HepG2 (cell line): ENCODE measurements around the gene ASIC2. TPM values are rescaled to one million over a fixed set of nuclear protein-coding genes. Genes with fewer than 3 reads are reported as not detected.

Source experiments
- ATAC-seq: fragments of 200-7000 bp; cut with Tn5 transposase; 3 replicates; pipeline ENCODE4 v1.9.1; 2020; ENCODE audit warnings: mild to moderate bottlenecking, moderate library complexity
- BruUV-seq: library from RNA; stranded (reverse); fragments of 400-500 nt; replicated peaks from 2 replicates; lab custom pipeline; 2021; lab: Mats Ljungman, UMichigan
- CTCF ChIA-PET: fragments of 300-600 bp; formaldehyde crosslinking; extraction: SDS; loops from one replicate; lab custom pipeline; 2021; ENCODE audit warnings: low total read pairs, inconsistent platforms, low intra/inter-chr PET ratio; lab: Yijun Ruan, JAX
- POLR2A ChIA-PET: fragments of 350-600 bp; sonication (Branson Sonifier 250); formaldehyde crosslinking; loops from one replicate; lab custom pipeline; 2020; ENCODE audit warnings: antibody characterized with exemption, inconsistent platforms; lab: Yijun Ruan, JAX
- DNase-seq: peaks from one replicate; pipeline ENCODE4 v3.0.0-alpha.2; 2015; ENCODE audit warnings: low spot score
- FAIRE-seq: peaks from 3 replicates; lab custom pipeline; 2011; peaks lifted over from hg19 to GRCh38; lab: Jason Lieb, UNC
- H2AFZ ChIP-seq: one replicate; pipeline ENCODE4 v1.6.1; 2011; ENCODE audit warnings: low read length, inconsistent platforms
- H3K27ac ChIP-seq: fragments of 300-600 bp; 3 replicates; pipeline ENCODE4 v1.8.0; 2011; ENCODE audit warnings: mixed run types, mild to moderate bottlenecking, mixed read lengths, low read length, inconsistent platforms; ENCODE audit not compliant: insufficient read depth; ENCODE audit errors: extremely low read length
- H3K27me3 ChIP-seq, 2 experiments: fragments of 200-600 bp in 1 of 2; 2 replicates in 1 of 2; 3 replicates in 1 of 2; pipeline versions ENCODE4 v1.6.0 to v1.8.0; 2011; ENCODE audit warnings: low read length in 2 of 2, mild to moderate bottlenecking in 2 of 2, moderate library complexity in 2 of 2, inconsistent platforms in 1 of 2; ENCODE audit not compliant: insufficient read depth in 2 of 2, control insufficient read depth in 1 of 2
- H3K36me3 ChIP-seq, 2 experiments: fragments of 200-600 bp in 1 of 2; replicated peaks in 1 of 2; 2 replicates in 1 of 2; 3 replicates in 1 of 2; pipeline versions ENCODE4 v1.5.1 to v1.8.0; 2011; ENCODE audit warnings: low read length in 2 of 2, inconsistent platforms in 1 of 2; ENCODE audit not compliant: insufficient read depth in 2 of 2, control insufficient read depth in 1 of 2
- H3K4me1 ChIP-seq: 2 replicates; pipeline ENCODE4 v1.5.1; 2012; ENCODE audit warnings: low read length, inconsistent platforms; ENCODE audit not compliant: insufficient read depth
- H3K4me2 ChIP-seq: 2 replicates; pipeline ENCODE4 v1.6.0; 2011; ENCODE audit warnings: low read depth, low read length, inconsistent platforms
- H3K4me3 ChIP-seq, 3 experiments: fragments of 200-600 bp in 1 of 3; sonication (generic), shearing (Covaris generic) in 1 of 3; replicated peaks in 1 of 3; 2 replicates each; pipeline ENCODE4 v1.5.1; 2011 to 2016; ENCODE audit warnings: low read length in 3 of 3, inconsistent platforms in 2 of 3, low read depth in 2 of 3, mild to moderate bottlenecking in 2 of 3, control low read depth in 1 of 3, mixed read lengths in 1 of 3; ENCODE audit not compliant: insufficient read depth in 1 of 3
- H3K79me2 ChIP-seq: one replicate; pipeline ENCODE4 v1.6.1; 2011; ENCODE audit warnings: low read length, inconsistent platforms; ENCODE audit not compliant: insufficient read depth
- H3K9ac ChIP-seq: 2 replicates; pipeline ENCODE4 v1.6.0; 2011; ENCODE audit warnings: mild to moderate bottlenecking, low read depth, low read length, inconsistent platforms; ENCODE audit not compliant: insufficient read depth
- H3K9me3 ChIP-seq: 2 replicates; pipeline ENCODE4 v1.5.1; 2012; ENCODE audit warnings: mild to moderate bottlenecking, low read length
- H4K20me1 ChIP-seq: 2 replicates; pipeline ENCODE4 v1.6.0; 2011; ENCODE audit warnings: inconsistent platforms, mild to moderate bottlenecking, low read length, moderate library complexity; ENCODE audit not compliant: insufficient read depth
- ARNTL ChIP-seq: sonication (generic); formaldehyde crosslinking; IDR thresholded peaks from 2 replicates; pipeline ENCODE4 v1.4.0; 2020; ENCODE audit warnings: mild to moderate bottlenecking, missing genetic modification reagents
- ASH2L ChIP-seq: fragments of 300-600, 200-600 bp; sonication (generic); IDR thresholded peaks from 2 replicates; pipeline ENCODE4 v1.7.0; 2017; ENCODE audit warnings: low read depth, mild to moderate bottlenecking, moderate library complexity, mixed read lengths, low read length; ENCODE audit not compliant: insufficient read length
- CENPT ChIP-seq: sonication (generic); formaldehyde crosslinking; IDR thresholded peaks from 2 replicates; pipeline ENCODE4 v1.8.0; 2022; ENCODE audit warnings: low read depth, mild to moderate bottlenecking, moderate library complexity, missing genetic modification reagents
- GABPA ChIP-seq, 2 experiments: IDR thresholded peaks; 2 replicates each; pipeline ENCODE4 v1.6.1; 2011 to 2016; ENCODE audit warnings: low read depth in 2 of 2, low read length in 1 of 2, missing biosample characterization in 1 of 2, missing genetic modification characterization in 1 of 2
- GTF3A ChIP-seq: sonication (generic); formaldehyde crosslinking; conservative IDR thresholded peaks from 2 replicates; pipeline ENCODE4 v1.4.0; 2020; ENCODE audit warnings: mild to moderate bottlenecking, missing genetic modification reagents
- HIVEP1 ChIP-seq: sonication (generic); formaldehyde crosslinking; IDR thresholded peaks from 2 replicates; pipeline ENCODE4 v1.4.0; 2020; ENCODE audit warnings: mild to moderate bottlenecking, missing genetic modification reagents
- JUNB ChIP-seq: sonication (generic); formaldehyde crosslinking; IDR thresholded peaks from 2 replicates; pipeline ENCODE4 v1.8.0; 2022; ENCODE audit warnings: missing genetic modification reagents, mild to moderate bottlenecking, borderline replicate concordance
- MAF1 ChIP-seq: sonication (generic); formaldehyde crosslinking; IDR thresholded peaks from 2 replicates; pipeline ENCODE4 v1.5.0; 2020; ENCODE audit warnings: missing genetic modification reagents, borderline replicate concordance
- MAFG ChIP-seq: sonication (generic); formaldehyde crosslinking; IDR thresholded peaks from 2 replicates; pipeline ENCODE4 v1.5.1; 2020; ENCODE audit warnings: mild to moderate bottlenecking, missing genetic modification reagents
- MED1 ChIP-seq: sonication (generic); formaldehyde crosslinking; IDR thresholded peaks from 2 replicates; pipeline ENCODE4 v1.4.0; 2020; ENCODE audit warnings: missing genetic modification reagents
- NFE2L2 ChIP-seq: fragments of 150-350 bp; IDR thresholded peaks from 2 replicates; pipeline ENCODE4 v1.6.1; 2014; ENCODE audit warnings: low read length
- ZNF24 ChIP-seq: fragments of 450-650 bp; IDR thresholded peaks from 2 replicates; pipeline ENCODE4 v1.6.1; 2017; ENCODE audit warnings: antibody characterized with exemption, mild to moderate bottlenecking
- ZNF530 ChIP-seq: sonication (generic); formaldehyde crosslinking; IDR thresholded peaks from 2 replicates; pipeline ENCODE4 v1.5.0; 2020; ENCODE audit warnings: low read depth, mild to moderate bottlenecking, missing genetic modification reagents
- ZSCAN29 ChIP-seq: sonication (generic); formaldehyde crosslinking; conservative IDR thresholded peaks from 2 replicates; pipeline ENCODE4 v1.4.0; 2020; ENCODE audit warnings: mild to moderate bottlenecking, missing genetic modification reagents
- ZZZ3 ChIP-seq: sonication (generic); formaldehyde crosslinking; IDR thresholded peaks from 2 replicates; pipeline ENCODE4 v1.4.0; 2020; ENCODE audit warnings: missing genetic modification reagents, mild to moderate bottlenecking, borderline replicate concordance
- WGBS: methylation state at CpG from one replicate; pipeline ENCODE4 v1.1.6; 2017; ENCODE audit warnings: low lambda C conversion rate; 5-methylcytosine and 5-hydroxymethylcytosine counted together
- in situ Hi-C: cut with HindIII; loops from 2 replicates; pipeline ENCODE4 v1.10.0; 2017; ENCODE audit warnings: low pct_unique_long_range_greater_than_20kb; ENCODE audit not compliant: extremely low pct_ligation_motif_present
- intact Hi-C: fragments of 100-400 bp; cut with micrococcal nuclease; formaldehyde crosslinking; loops from one replicate; pipeline ENCODE4 v1.10.0; 2022; ENCODE audit not compliant: unreplicated experiment
- polyA plus RNA-seq, 8 experiments: library from polyadenylated mRNA; depleted of rRNA in 3 of 8; stranded (reverse) in 7 of 8; unstranded in 1 of 8; fragments of >200 nt; fragmentation: Illumina TruSeq in 4 of 8; extraction: Trizol in 4 of 8; gene quantifications; 2 replicates each; pipeline versions ENCODE4 v1.2.1 to v1.2.3, GENCODE V29; 2011 to 2016; ENCODE audit warnings: low read depth in 4 of 8, missing spikeins in 1 of 8, mixed read lengths in 1 of 8; ENCODE audit not compliant: insufficient read depth in 1 of 8
- total RNA-seq, 5 experiments: library from RNA; depleted of rRNA; stranded (reverse); fragments of >200 nt; fragmentation: Illumina TruSeq; extraction: Trizol; gene quantifications; 2 replicates each; pipeline ENCODE4 v1.2.3, GENCODE V29; 2016; ENCODE audit warnings: low read depth in 1 of 5
- TF ChIP-seq, protein P1 (sequence below): sonication (generic); formaldehyde crosslinking; IDR thresholded peaks from 2 replicates; pipeline ENCODE4 v1.5.1; 2020; ENCODE audit warnings: missing genetic modification reagents, mild to moderate bottlenecking, borderline replicate concordance
- TF ChIP-seq, protein P2 (sequence below): sonication (generic); formaldehyde crosslinking; IDR thresholded peaks from 2 replicates; pipeline ENCODE4 v1.8.1; 2022; ENCODE audit warnings: low read depth, mild to moderate bottlenecking, missing genetic modification reagents

Gene ASIC2
- total and polyA plus RNA-seq, 2 of the 13 experiments (the other 11 are each of a cell fraction or from before 2014, with no cell fraction given) = not detected

DNA sequence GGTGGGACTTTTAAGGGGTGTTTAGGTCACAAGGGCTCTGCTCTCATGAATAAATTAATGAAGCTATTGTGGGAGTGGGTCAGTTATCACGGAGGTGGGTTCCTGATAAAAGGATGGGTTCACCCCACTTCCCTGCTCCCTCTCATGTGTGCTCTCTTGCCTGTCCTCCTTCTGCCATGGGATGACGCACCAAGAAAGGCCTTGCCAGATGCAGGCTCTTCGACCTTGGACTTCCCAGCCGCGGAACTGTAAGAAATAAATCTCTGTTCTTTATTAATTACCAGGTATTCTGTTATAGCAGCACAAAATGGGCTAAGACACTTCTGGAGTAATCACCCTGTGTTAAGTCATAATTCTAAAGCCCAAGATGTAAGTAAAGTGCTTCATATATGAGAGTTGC lies 141.5 kb downstream of the ASIC2 start:
- Histone ChIP-seq H3K4me3 (no peak overlapping the region), H3K4me2 (no peak overlapping the region), H3K27me3 (no peaks in the 10 kb centered on the region), H3K4me1 (no peaks in the 10 kb centered on the region), H2AFZ (no peak overlapping the region), H4K20me1 (no peaks in the 10 kb centered on the region)
- FAIRE-seq = no peak
- POLR2A ChIA-PET = no interaction called here
- ATAC-seq = no peak
- TF ChIP-seq, protein P1, sequence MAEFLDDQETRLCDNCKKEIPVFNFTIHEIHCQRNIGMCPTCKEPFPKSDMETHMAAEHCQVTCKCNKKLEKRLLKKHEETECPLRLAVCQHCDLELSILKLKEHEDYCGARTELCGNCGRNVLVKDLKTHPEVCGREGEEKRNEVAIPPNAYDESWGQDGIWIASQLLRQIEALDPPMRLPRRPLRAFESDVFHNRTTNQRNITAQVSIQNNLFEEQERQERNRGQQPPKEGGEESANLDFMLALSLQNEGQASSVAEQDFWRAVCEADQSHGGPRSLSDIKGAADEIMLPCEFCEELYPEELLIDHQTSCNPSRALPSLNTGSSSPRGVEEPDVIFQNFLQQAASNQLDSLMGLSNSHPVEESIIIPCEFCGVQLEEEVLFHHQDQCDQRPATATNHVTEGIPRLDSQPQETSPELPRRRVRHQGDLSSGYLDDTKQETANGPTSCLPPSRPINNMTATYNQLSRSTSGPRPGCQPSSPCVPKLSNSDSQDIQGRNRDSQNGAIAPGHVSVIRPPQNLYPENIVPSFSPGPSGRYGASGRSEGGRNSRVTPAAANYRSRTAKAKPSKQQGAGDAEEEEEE = no peak
- TF ChIP-seq ZNF24 (no peak), ZZZ3 (no peak), CENPT (CRISPR knock-in tag) (no peak), NFE2L2 (no peak), MED1 (no peak), HIVEP1 (no peak), MAF1 (no peak), GABPA (IDR thresholded peaks at IDR 0.05; ENCODE audit: low read depth, low read length) (no peak), GABPA (CRISPR knock-in tag; IDR thresholded peaks at IDR 0.05; ENCODE audit: low read depth) (no peak), ZSCAN29 (CRISPR knock-in tag) (no peak), JUNB (no peak), MAFG (CRISPR knock-in tag) (no peak), ASH2L (no peak), ARNTL (CRISPR knock-in tag) (no peak), ZNF530 (CRISPR knock-in tag) (no peak), GTF3A (no peak)
- TF ChIP-seq, protein P2, sequence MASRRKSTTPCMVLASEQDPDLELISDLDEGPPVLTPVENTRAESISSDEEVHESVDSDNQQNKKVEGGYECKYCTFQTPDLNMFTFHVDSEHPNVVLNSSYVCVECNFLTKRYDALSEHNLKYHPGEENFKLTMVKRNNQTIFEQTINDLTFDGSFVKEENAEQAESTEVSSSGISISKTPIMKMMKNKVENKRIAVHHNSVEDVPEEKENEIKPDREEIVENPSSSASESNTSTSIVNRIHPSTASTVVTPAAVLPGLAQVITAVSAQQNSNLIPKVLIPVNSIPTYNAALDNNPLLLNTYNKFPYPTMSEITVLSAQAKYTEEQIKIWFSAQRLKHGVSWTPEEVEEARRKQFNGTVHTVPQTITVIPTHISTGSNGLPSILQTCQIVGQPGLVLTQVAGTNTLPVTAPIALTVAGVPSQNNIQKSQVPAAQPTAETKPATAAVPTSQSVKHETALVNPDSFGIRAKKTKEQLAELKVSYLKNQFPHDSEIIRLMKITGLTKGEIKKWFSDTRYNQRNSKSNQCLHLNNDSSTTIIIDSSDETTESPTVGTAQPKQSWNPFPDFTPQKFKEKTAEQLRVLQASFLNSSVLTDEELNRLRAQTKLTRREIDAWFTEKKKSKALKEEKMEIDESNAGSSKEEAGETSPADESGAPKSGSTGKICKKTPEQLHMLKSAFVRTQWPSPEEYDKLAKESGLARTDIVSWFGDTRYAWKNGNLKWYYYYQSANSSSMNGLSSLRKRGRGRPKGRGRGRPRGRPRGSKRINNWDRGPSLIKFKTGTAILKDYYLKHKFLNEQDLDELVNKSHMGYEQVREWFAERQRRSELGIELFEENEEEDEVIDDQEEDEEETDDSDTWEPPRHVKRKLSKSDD = no peak
- TF ChIP-seq, all 625 proteins: peak for 0
- in situ Hi-C loops = no loop called here
- Histone ChIP-seq H3K9me3 (no peaks in the 10 kb centered on the region), H3K27ac (no peak overlapping the region), H3K79me2 (no peaks in the 10 kb centered on the region), H3K9ac (no peak overlapping the region), H3K36me3 (no peaks in the 10 kb centered on the region)
- intact Hi-C loops = no loop called here
- 0% methylated on average over 5 of the region's 5 CpGs for WGBS
- no peak for DNase-seq
- no TSS peak for BruUV-seq
- CTCF ChIA-PET = no interaction called here
